ENCODE results near the gene ARHGAP22.

Gene ARHGAP22

DNA sequence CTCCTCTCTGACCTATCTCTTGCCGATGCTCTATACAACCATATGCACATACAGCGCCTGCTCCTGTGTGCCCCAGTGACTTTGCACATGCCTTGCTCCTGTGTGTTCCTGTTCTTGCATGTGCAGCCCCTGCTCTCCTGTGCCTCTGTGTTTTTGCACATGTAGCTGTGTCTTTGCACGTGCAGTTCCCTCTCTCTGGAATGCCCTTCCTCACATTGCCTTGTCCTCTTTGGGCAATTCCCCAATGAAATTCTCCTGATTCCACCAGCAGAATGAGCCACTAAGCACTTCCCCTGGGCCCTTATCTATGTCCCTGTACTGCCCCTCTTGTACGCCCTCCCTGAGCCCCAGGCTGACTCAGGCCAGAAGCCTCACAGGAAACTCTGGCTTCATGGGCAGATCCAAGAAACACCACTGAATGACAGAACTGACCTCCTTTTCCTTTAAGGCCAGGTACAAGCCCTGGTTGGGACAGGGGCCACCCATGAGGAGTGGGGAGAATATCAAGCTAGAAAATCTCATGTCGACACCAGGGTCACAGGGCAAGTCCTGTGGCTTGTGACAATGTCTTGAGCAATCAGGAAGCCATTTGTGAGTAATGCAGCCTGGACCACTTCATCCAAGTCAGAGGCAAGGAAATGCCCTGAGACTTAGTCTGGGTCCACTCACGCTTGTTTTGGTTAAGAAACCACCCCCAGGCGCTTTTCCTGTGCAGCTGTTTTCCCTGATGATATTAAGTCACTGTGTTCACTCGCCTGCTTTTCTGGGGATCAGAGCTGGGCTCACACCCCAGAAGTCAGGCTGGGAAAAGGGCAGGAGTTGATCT lies 1.9 kb upstream of the ARHGAP22 start:
- no peak for DNase-seq

GRCh38 chr10:48605786-48606529 lies 1.1 kb upstream of the ARHGAP22 start:
- no peak for DNase-seq

- no peak for DNase-seq
Observed at GRCh38 chr10:48604039-48604990, 558 bp downstream of the ARHGAP22 start.

DNA sequence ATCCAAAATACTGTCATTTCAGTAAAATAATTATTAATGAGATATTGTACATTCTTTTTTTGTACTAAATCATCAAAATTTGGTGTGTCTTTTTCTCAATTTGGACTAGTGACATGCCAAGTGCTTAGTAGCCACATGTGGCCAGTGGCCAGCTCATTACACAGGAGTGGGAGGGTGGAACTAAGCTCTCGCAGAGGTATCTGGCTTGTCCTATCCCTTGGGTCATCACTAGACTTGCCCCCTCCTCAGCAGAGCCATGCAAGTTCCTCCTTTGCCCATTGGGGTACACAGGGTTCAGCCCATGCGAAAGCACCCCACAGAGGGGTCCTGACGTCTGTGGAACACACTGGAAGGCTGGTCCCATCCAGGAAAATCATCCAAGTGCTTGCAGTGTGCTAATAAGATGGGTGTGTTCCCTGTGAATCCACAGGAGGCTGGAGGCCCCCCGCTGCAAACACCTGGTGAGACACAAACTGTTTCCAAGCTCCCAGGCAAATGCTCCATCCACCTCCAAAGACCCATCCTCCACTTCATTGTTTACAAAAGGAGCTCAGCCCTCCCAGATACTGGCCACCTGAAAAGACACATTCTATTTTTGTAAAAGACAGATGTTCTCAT lies 1.3 kb downstream of the ARHGAP22 start:
- DNase-seq: peak; percentile 17

DNA sequence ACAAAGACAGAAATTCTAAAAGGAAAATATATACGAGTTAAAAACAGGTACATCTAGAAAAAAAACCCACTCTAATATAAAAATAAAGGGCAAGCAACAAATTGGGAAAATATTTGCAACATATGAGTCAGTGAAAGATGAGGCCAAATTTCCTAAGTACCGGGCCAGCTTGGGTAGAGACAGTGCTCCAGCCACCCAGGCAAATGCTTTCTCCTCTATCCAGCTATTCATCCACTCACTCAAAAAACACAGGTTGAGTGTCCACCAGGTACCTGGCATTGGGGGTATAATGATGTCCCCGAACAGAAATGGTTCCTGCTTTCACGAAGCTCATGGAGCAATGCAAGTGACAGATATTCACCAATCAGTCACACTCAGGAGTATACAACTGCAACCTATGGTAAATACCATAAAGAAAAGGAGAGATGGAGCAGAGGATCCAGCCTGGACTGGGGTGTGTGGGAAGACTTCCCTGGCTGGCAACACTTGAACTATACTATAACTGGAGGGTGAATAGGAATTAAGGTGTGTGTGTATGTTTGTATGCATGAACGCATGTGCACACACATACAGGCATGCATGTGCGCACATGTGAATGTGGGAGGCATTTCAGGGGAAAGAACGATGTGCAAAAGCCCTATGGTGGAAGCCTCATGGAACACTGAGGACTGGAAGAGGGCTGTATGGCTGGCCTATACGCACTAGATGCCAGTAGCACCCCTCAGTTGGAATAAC lies 2.3 kb downstream of the ARHGAP22 start:
- DNase-seq: no peak

GRCh38 chr10:48601789-48602188 lies 3.1 kb downstream of the ARHGAP22 start:
- DNase-seq: no peak

DNA sequence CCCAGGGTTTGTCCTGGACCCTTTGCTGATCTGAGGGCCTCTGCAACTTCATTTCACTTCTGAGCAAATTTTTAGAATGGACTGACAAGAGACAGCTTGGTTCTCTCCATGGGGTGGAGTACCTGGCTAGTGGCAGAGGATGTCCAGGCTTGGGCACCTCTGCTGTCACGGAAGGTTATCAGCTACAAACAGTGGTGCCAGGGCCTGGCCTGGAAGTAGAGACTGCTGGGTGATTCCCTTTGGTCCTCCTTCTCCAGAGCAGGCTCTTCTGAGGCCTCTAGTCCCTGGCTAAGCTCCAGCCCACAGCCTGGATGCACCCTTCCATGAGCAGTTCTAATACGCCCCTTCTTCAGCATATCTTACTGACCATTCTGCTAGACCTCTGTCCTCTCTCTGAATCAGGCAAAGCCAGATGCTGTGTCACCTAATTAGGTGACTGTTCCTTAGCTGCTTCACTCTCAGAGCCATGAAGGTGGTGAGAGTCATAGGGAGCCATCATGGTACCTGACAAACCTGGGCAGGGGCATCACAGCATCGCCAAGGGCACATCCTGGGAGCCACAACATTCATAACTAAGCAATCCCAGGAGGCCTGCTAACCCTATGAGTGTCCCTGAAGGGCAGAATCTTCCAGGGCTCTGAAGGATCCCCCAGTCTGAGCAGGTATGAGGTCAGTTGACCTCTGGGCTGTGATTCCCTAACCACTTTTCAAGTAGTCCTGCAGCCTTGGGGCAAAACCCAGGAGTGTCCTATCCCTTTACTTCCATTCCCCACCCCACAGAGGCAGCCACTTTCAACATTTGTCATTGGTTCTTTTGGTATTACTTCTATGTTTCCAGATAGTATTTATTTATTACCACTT lies 4.0 kb downstream of the ARHGAP22 start:
- no peak for DNase-seq

DNA sequence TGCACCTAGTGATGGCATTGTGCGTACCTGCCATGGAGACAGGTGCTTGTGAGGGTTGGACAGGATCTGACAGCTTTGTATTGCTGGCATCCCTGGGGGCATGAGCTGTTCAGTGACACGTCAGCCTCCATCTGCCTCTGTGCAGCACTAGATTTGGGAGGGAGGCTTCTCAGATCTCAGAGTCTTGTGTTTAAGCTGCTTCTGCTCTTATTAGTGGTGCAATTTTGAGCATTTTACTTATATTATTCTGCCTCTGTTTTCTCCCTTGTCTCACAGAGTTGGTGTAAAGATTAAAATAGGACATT lies 5.1 kb downstream of the ARHGAP22 start:
- peak; percentile 83 for DNase-seq

- no peak for DNase-seq
Observed at GRCh38 chr10:48598936-48599829, 5.7 kb downstream of the ARHGAP22 start.

DNA sequence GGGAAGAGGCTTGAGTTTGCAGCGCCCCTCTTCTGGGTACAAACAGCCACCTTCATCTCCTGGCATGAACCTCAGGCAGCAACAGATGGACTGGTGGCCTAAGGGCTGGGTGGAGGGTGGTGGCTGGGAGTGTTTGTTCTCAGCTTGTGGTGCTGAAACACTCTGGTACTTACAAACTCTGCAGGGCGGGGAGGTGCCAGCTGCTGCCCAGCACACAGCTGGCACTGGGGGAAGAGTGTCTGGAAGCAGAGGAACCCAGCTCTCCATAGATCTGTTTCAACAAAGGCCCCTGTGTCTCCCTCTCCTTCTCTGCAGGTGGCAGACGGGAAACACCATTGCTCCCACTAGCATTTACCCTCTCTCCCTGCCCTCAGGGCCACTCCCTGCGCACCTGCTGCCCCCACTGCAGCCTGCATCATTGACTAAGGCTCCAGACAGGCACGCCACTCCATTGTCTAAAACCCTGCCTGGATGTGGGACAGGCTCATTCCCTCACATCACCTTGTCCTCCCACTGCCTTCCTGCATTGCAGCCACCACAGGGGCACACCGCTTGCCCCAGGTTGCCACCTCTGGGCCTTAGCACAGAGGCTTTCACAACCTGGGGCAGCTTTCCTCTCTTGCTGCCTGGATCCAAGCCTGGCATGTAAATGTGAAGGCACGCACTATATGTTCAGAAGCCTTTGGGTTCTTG lies 6.5 kb downstream of the ARHGAP22 start:
- peak; percentile 85 for DNase-seq

DNA sequence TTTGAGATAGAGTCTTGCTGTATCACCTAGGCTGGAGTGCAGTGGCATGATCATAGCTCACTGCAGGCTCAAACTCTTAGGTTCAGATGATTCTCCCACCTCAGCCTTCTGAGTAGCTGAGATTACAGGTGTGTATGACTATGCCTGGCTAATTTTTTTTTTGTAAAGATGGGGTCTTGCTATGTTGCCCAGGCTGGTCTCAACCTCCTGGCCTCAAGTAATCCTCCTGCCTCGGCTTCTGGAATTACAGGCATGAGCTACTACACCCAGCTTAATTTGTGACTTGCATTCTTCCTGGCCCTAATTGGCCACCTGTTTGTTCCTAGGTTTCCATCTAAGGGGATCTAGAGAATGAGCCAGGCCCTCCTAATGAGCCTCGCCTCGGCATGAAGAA lies 9.3 kb downstream of the ARHGAP22 start:
- peak; percentile 21 for DNase-seq

DNA sequence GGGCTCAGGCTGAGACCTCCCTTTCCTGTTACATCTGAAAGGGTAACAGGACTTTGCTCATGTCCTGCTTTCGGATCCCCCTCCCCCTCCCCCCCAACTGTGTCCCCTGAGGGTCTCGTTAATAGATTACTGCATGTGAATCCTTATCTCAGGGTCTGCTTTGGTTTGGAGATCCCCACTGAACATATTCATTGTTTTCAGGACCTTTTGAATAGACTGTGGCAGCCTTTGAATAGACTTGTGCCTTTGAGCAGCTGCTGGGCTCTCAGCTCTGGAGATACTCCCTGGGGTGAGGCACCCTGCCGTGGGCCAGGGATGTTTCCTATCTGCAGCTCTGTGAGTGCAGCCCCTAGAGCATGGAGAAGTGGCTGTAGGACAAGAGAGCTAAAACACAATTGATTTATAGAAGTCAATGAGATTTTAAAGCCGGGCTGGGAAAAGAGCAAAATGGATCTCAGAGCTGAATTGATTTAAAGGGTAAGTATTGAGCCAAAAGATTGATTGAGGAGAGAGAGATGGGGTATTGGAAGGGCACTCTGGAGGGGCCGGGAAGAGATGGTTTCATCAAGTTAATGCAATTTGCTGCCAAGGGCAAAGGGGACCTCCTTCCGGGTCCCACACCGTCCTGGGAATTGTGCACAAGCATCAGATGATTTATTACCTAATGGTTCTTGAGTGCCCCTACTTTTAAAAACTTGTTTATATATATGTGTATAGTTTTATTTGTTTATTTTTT lies 9.9 kb downstream of the ARHGAP22 start:
- DNase-seq: peak; percentile 22

- no peak for DNase-seq
Observed at GRCh38 chr10:48594371-48594770, 10.5 kb downstream of the ARHGAP22 start.

DNA sequence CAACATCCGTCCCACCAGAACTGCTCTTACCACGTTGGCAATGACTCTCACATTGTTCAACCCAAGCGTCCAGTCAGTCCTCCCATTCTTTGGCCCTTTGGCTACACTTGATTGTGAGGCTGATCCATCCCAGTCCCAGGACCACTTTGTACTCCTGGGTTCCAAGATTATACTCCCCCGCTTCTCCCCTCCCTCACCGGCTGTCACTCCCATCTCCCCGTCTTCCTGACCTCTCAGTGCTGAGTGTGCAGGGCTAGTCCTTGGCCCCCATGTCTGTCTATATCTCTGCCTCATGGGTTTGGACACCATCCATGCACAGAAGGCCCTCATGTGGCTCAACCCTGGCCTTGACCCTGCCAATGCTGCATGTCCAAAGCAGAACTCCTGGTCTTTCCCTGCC lies 12.5 kb downstream of the ARHGAP22 start:
- no peak for DNase-seq

DNA sequence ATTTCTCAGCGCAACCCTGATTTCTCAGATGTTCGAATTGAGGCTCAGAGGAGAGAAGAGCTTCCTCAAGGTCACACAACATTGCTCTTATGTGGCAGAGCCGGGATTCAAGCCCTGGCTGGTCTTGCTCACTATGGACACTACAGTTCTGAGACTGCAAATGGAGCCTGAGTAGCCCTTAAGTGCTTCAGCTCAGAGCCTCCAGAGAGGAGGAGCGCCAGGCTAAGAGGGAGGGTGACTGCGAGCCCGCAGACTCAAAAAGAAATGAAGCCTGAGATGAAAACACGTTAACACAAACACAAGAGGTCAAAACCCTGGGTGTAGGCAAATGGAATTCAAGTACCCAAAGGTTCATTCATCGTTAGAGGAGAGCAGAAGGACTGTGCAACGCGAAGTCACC lies 13.9 kb downstream of the ARHGAP22 start:
- DNase-seq: no peak

DNA sequence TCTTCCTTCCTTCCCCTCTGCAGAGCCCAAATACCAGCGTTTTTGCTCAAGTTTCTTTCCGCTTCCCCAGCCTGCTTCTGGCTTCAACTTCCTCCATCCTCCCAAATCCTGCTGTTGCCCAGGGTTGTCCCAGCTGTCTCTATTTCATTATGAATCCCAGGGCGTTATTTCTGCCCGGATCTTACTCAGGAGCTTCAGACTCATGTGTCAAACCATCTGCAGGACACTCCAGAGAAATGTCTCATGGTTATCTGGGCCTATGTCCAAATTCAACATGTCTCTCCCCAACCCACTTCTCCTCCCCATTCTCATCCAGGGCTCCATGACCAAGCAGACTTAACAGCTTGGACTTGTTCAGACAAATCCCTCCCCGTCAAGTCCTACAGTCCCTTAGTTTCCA lies 15.6 kb downstream of the ARHGAP22 start:
- DNase-seq: peak; percentile 12

- DNase-seq: no peak
Observed at GRCh38 chr10:48587819-48588218, 17.1 kb downstream of the ARHGAP22 start.

GRCh38 chr10:48587101-48587500 lies 17.8 kb downstream of the ARHGAP22 start:
- no peak for DNase-seq

- DNase-seq: peak; percentile 27
Observed at GRCh38 chr10:48582970-48583369, 21.9 kb downstream of the ARHGAP22 start.

All from NCI-H2171 treated with DMSO at 0.1 percent for 48 hours (cell line).